Measurements from ENCODE around the gene RBFOX1. TPM values are rescaled to one million over a fixed set of nuclear protein-coding genes. Genes with fewer than 3 reads are reported as not detected.

RBFOX1 gene
- polyA plus RNA-seq, 1 experiment: not detected

DNA sequence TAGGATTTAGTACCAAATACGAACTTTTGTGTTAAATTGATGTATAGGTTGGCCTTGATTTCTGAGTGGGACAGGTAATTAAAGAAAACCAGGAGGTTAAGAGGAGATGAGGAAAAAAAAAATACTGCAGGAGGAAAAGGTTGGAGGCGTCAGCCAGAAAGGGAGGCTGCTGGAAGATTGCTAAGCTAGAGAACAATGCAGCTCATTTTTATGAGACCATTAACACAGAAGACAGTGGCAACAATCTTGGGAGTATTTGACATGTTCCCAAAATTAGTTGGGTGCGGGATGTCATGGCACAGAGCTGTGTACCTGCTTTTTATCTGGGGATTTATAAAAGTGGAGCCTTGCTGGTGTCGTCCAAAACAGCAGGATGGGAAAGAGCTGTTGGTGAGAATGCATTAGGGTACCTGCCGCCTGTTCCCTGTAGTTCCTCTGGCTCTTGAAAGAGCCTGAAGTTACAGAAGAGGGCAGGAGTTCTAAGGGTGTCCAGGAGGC, 229.3 kb downstream of the RBFOX1 start:
- ChIA-PET POLR2A (no interaction called here), CTCF (no interaction called here)
- no peak for DNase-seq (ENCODE audit: low read depth, low spot score)
- TF ChIP-seq, protein P1, sequence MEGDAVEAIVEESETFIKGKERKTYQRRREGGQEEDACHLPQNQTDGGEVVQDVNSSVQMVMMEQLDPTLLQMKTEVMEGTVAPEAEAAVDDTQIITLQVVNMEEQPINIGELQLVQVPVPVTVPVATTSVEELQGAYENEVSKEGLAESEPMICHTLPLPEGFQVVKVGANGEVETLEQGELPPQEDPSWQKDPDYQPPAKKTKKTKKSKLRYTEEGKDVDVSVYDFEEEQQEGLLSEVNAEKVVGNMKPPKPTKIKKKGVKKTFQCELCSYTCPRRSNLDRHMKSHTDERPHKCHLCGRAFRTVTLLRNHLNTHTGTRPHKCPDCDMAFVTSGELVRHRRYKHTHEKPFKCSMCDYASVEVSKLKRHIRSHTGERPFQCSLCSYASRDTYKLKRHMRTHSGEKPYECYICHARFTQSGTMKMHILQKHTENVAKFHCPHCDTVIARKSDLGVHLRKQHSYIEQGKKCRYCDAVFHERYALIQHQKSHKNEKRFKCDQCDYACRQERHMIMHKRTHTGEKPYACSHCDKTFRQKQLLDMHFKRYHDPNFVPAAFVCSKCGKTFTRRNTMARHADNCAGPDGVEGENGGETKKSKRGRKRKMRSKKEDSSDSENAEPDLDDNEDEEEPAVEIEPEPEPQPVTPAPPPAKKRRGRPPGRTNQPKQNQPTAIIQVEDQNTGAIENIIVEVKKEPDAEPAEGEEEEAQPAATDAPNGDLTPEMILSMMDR (IDR thresholded peaks at IDR 0.05; ENCODE audit: low read depth, low read length): no peak
- no peak overlapping the region for H3K27ac ChIP-seq (ENCODE audit: low read depth, low read length)
- H3K9me3 ChIP-seq (ENCODE audit: control insufficient read depth, insufficient read depth, low read length): peaks cover 31% of the 10 kb centered on the region; the same call in 1 of the 2 replicates
- H3K27me3 ChIP-seq (ENCODE audit: control insufficient read depth, insufficient read depth, low read length): no peaks in the 10 kb centered on the region
- no peak overlapping the region for H3K4me3 ChIP-seq (ENCODE audit: low read depth, low read length)

DNA sequence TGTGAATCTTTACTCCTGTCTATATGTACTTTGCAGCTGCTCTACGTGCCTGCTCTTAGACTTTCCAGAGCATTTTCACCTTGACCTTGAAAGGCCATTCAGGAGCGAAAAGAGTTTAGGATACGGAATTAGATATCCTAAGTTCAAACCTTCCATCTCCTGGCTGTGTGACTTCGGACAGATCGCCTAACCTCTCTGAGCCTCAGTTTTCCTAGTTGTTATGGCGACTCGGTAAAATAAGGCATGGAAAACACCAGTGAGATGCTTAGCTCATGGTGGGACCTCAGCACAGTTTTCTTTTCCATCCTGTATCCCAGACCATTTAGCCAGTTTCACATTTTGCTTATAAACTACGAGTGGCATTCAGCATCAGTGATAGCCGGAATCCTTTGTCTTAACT, 233.7 kb downstream of the RBFOX1 start:
- H3K9me3 ChIP-seq (ENCODE audit: control insufficient read depth, insufficient read depth, low read length): peaks cover 33% of the 10 kb centered on the region; the same call in 1 of the 2 replicates
- ChIA-PET POLR2A (no interaction called here), CTCF (no interaction called here)
- no peak for DNase-seq (ENCODE audit: low read depth, low spot score)
- H3K27ac ChIP-seq (ENCODE audit: low read depth, low read length): no peak overlapping the region
- H3K27me3 ChIP-seq (ENCODE audit: control insufficient read depth, insufficient read depth, low read length): no peaks in the 10 kb centered on the region
- no peak overlapping the region for H3K4me3 ChIP-seq (ENCODE audit: low read depth, low read length)
- TF ChIP-seq, protein P1 (IDR thresholded peaks at IDR 0.05; ENCODE audit: low read depth, low read length): no peak

DNA sequence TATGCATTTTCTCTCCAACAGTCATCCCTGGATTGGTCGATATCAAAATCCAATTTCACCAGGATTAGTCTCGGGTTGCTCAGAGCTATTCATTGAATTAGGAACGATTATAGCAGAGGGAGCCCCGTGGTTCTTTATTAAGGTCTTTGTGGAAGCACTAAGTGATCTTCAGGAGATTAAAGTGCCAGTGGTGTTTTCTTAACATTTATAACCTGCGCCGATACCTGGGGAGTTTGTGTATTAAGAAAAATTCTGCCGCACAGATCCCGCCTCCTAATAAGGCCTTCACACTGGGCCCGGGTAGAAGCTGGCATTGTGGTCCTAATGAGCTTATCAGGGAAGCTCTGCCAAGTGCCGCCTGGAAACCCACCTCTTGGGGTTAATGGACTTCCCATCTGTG, 238.7 kb downstream of the RBFOX1 start:
- CTCF ChIA-PET: no interaction called here
- H3K27ac ChIP-seq (ENCODE audit: low read depth, low read length): no peak overlapping the region
- TF ChIP-seq, protein P1 (IDR thresholded peaks at IDR 0.05; ENCODE audit: low read depth, low read length): no peak
- POLR2A ChIA-PET: no interaction called here
- peaks cover 26% of the 10 kb centered on the region for H3K9me3 ChIP-seq (ENCODE audit: control insufficient read depth, insufficient read depth, low read length)
- H3K4me3 ChIP-seq (ENCODE audit: low read depth, low read length): no peak overlapping the region
- H3K27me3 ChIP-seq (ENCODE audit: control insufficient read depth, insufficient read depth, low read length): no peaks in the 10 kb centered on the region
- no peak for DNase-seq (ENCODE audit: low read depth, low spot score)

DNA sequence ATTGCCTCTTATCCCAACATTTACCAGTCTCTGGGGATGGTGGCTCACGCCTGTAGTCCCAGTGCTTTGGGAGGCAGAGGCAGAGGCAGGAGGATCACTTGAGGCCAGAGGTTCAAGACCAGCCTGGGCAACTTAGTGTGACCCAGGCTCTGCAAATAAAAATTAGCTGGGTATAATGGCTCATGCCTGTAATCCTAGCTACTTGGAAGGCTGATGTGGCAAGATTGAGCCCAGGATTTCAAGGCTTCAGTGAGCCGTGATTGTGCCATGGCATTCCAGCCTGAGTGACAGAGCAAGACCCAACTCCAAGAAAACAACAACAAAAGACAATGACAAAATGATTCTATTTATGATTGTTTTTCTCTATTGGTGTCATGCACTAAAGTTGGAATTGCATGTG, 244.9 kb downstream of the RBFOX1 start:
- Histone ChIP-seq H3K27ac (ENCODE audit: low read depth, low read length) (no peak overlapping the region), H3K9me3 (ENCODE audit: control insufficient read depth, insufficient read depth, low read length) (peaks cover 30% of the 10 kb centered on the region), H3K4me3 (ENCODE audit: low read depth, low read length) (no peak overlapping the region), H3K27me3 (ENCODE audit: control insufficient read depth, insufficient read depth, low read length) (no peaks in the 10 kb centered on the region)
- TF ChIP-seq, protein P1 (IDR thresholded peaks at IDR 0.05; ENCODE audit: low read depth, low read length): no peak
- POLR2A ChIA-PET: no interaction called here
- DNase-seq (ENCODE audit: low read depth, low spot score): no peak
- CTCF ChIA-PET: no interaction called here

DNA sequence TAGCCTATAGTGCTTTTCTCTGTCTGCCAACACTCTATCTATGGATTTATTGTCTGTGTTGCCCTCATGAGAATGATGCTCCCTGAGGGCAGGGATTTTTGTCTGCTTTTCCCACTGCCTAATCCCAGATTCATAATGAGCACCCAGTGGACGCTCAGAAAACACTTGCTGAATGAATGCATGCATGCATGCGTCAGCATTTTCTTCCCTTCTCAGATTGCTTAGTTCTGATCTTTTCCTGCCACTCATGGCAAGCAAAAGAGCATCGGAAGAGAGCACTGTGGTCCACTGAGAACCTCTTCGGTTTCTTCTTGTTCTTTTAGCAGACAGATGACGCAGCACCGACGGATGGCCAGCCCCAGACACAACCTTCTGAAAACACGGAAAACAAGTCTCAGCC, 246.8 kb downstream of the RBFOX1 start:
- no peak overlapping the region for H3K27ac ChIP-seq (ENCODE audit: low read depth, low read length)
- DNase-seq (ENCODE audit: low read depth, low spot score): no peak
- H3K9me3 ChIP-seq (ENCODE audit: control insufficient read depth, insufficient read depth, low read length): peaks cover 24% of the 10 kb centered on the region
- no peak overlapping the region for H3K4me3 ChIP-seq (ENCODE audit: low read depth, low read length)
- ChIA-PET POLR2A (no interaction called here), CTCF (no interaction called here)
- no peaks in the 10 kb centered on the region for H3K27me3 ChIP-seq (ENCODE audit: control insufficient read depth, insufficient read depth, low read length)
- TF ChIP-seq, protein P1 (IDR thresholded peaks at IDR 0.05; ENCODE audit: low read depth, low read length): no peak
